PC-3 (cell line): ENCODE measurements around the gene MEI4.

Experiments
- CTCF ChIP-seq: fragments of 300-600 bp; sonication (generic); conservative IDR thresholded peaks from 2 replicates; pipeline ENCODE4 v1.5.1; 2017; ENCODE audit warnings: antibody characterized with exemption, low read depth, mild to moderate bottlenecking, low read length
- EZH2 ChIP-seq: fragments of 300-600 bp; sonication (generic); IDR thresholded peaks from one replicate; pipeline ENCODE4 v1.6.1; 2017; ENCODE audit warnings: antibody characterized with exemption, mild to moderate bottlenecking, low read length; ENCODE audit not compliant: unreplicated experiment
- EZH2phosphoT487 ChIP-seq: fragments of 300-600 bp; sonication (generic); IDR thresholded peaks from 2 replicates; pipeline ENCODE4 v1.6.1; 2018; ENCODE audit warnings: mild to moderate bottlenecking, antibody characterized with exemption, low read length, borderline replicate concordance

GRCh38 chr6:77822265-77822664, 169.4 kb downstream of the MEI4 start:
- TF ChIP-seq EZH2 (no peak), CTCF (no peak), EZH2phosphoT487 (no peak)
